CD4-positive, alpha-beta T cell treated with Interferon alpha-2 for 1 hour (primary cell): Measurements from ENCODE around the gene TP53I3.
"Not testable (repeated sequence)": the region's sequence is repeated elsewhere in the genome, so short reads cannot be mapped to it uniquely, and the experiment has no call there.

ENCODE experiments used
- DNase-seq, 2 donors: peaks; one replicate each; pipeline ENCODE4 v3.0.0-alpha.2; 2020 to 2022

The TP53I3 gene

GRCh38 chr2:24051833-24052232 is 32.8 kb downstream of the TP53I3 start:
- no peak for DNase-seq

- peak in 1 of 2 donors; percentile 8 for DNase-seq
Measured at GRCh38 chr2:24050041-24050979, 34.3 kb downstream of the TP53I3 start.

DNA sequence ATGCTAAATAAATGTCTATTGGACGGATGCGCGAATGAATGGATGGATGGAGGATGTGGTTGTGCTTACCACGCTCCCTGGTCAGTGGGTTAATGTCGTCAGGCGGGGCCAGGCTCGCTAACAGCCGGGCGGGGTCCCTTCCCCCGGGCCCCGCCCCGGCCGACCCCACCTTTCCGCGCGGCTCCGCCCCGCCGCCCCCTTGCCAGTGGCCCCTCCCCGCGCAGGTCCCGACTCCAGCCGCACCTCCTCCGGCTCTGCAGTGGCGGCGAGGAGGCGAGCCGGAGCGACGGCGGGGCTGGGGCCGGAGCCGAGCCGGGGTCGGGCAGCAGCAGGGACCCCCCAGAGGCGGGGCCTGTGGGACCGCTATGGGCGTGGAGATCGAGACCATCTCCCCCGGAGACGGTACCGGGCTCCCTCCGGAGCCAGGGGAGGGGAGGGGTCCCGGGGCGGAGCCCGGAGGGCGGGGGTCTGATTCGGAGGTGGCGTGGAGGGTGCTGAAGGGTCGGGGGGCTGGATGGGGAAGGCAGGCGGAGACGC is 35.1 kb downstream of the TP53I3 start, which contains the start of gene FKBP1B:
TSS of gene FKBP1B (plus strand) at position 257 of the 537 bp plus-strand sequence. CDS start at position 366, 109 bp downstream.
- DNase-seq = peak; percentile 40 to 73

- peak in 1 of 2 donors; percentile 3 for DNase-seq
Measured at GRCh38 chr2:24048769-24049484, 35.7 kb downstream of the TP53I3 start.

GRCh38 chr2:24047703-24048033 is 37.0 kb downstream of the TP53I3 start:
- DNase-seq = no peak

- peak; percentile 95 to 96 for DNase-seq
Measured at GRCh38 chr2:24046930-24047702, 37.5 kb downstream of the TP53I3 start, which contains the start of gene WDCP. TSS of gene WDCP (minus strand) at chr2:24047391. CDS start at chr2:24039494, 7,897 bp downstream.

GRCh38 chr2:24046599-24046929 is 38.1 kb downstream of the TP53I3 start:
- DNase-seq = no peak

DNA sequence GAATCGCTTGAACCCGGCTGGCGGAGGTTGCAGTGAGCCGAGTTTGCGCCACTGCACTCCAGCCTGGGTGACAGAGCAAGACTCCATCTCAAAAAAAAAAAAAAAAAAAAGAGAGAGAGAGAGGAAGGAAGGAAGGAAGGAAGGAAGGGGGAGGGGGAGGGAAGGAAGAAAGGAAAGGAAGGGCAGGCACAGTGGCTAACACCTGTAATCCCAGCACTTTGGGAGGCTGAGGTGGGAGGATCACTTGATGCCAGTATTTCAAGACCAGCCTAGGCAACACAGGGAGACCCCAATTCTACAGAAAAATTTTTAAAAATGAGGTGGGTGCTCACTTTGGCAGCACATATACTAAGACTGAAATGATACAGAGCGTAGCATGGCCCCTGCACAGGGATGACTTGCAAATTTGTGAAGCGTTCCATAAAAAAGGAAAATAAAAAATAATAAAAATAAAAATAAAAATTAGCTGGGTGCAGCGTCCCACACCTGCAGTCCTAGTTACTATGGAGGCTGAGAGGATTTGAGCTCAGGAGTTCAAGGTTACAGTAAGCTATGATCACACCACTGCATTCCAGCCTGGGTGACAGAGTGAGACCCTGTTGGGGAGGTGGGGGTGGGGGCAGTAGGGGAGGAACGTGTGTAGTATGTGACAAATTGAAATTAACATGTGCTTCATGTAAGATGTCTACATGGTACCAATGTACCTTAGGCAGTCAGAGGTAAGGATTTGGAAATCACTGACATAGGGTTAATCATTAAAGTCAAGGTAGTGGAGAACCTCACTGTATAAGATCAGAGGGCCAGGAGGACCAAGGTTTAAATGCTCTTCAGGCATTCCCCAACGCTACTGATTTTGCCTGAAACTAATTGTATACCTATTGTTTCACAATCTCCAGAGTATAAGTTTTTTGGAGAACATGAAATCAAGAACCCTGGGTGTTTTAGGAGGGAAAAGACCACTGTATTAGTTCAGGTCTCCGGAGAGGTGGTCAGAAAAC is 38.8 kb downstream of the TP53I3 start:
- DNase-seq = no peak

DNA sequence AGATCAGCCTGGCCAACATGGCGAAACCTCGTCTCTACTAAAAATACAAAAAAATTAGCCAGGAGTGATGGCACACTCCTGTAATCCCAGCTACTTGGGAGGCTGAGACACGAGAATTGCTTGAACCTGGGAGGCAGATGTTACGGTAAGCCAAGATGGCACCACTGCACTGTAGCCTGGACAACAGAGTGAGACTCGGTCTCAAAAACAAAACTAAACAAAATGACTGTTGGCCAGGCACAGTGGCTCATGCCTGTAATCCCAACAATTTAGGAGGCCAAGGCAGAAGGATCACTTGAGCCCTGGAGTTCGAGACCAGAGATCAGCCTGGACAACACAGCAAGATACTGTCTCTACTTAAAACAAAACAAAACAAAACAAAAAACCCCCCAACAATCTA is 41.5 kb downstream of the TP53I3 start:
- not testable (repeated sequence) for DNase-seq

- no peak for DNase-seq
Measured at GRCh38 chr2:24040511-24040910, 44.1 kb downstream of the TP53I3 start.

DNA sequence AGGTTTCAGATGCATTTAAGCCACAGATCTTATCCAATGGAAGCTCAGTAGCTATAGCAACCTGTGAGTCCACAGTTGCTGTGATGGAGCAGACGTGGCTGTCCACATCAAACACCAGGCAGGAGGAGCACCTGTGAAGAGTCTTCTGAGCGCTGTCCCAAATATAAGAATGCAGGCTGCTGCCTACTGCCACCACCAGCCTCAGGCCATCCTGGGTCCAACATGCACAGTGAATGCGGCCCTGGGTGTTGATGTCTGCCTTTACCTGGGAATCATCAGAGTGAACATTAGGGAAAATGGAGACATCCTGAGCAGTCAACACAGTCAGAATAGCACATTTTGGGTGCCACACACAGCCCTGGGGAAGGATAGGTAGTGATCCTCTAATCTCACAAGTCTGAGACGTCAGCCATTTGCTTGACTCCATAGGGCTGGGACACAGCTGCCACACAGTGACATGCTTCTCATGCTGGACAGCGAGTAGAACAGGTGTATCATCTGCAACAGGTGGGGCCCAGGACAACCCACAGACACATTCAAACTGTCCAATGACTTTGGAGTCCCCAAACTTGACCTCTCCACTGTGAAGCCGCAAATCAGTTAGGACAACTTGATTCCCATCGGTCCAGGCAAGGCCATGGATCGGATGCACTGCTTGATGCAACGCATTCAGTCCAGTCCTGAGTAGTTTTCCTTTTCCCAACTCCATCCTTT is 45.7 kb downstream of the TP53I3 start:
- DNase-seq = no peak
